Naive thymus-derived CD8-positive, alpha-beta T cell (primary cell): Measurements from ENCODE around the gene SCAMP2. TPM values are rescaled to one million over a fixed set of nuclear protein-coding genes. Genes with fewer than 3 reads are reported as not detected.
"Not testable (repeated sequence)": the region's sequence is repeated elsewhere in the genome, so short reads cannot be mapped to it uniquely, and the experiment has no call there.

Experiments used
- ATAC-seq, 2 donors: fragments of 150-1000 bp; cut with Tn5 transposase in 1 of 2; sonication (Bioruptor Pico), chemical (Tn5 transposase) in 1 of 2; 1 replicate in 1 of 2; 2 replicates in 1 of 2; pipeline ENCODE4 v1.10.0; 2021; ENCODE audit warnings: mild to moderate bottlenecking in 2 of 2, moderate library complexity in 2 of 2
- POLR2A ChIA-PET: fragments of 350-600 bp; sonication (Branson Sonifier 250); formaldehyde crosslinking; loops from one replicate; lab custom pipeline; 2021; ENCODE audit warnings: antibody characterized with exemption; lab: Charles Lee
- DNase-seq, 10 donors: peaks; one replicate each; pipeline versions ENCODE4 v3.0.0 to v3.0.0-alpha.2; 2020 to 2022
- H3K27ac Mint-ChIP-seq, 10 donors: one replicate each; pipeline ENCODE4 v1.8.0; 2020 to 2022; ENCODE audit warnings: mild to moderate bottlenecking in 10 of 10, mixed read lengths in 10 of 10, moderate library complexity in 4 of 10, inconsistent platforms in 1 of 10
- H3K27me3 Mint-ChIP-seq, 5 donors: one replicate each; pipeline ENCODE4 v1.8.0; 2021 to 2022; ENCODE audit warnings: mixed read lengths in 5 of 5
- H3K36me3 Mint-ChIP-seq, 3 donors: one replicate each; pipeline ENCODE4 v1.8.0; 2020 to 2022; ENCODE audit warnings: mixed read lengths in 3 of 3, mild to moderate bottlenecking in 2 of 3, inconsistent platforms in 1 of 3
- H3K4me1 Mint-ChIP-seq, 4 donors: one replicate each; pipeline ENCODE4 v1.8.0; 2021 to 2022; ENCODE audit warnings: mixed read lengths in 4 of 4
- H3K4me3 Mint-ChIP-seq, 10 donors: one replicate each; pipeline ENCODE4 v1.8.0; 2020 to 2022; ENCODE audit warnings: mild to moderate bottlenecking in 10 of 10, mixed read lengths in 10 of 10, moderate library complexity in 6 of 10, inconsistent platforms in 1 of 10
- H3K9me3 Mint-ChIP-seq, 9 donors: one replicate each; pipeline ENCODE4 v1.8.0; 2020 to 2022; ENCODE audit warnings: mixed read lengths in 9 of 9, mild to moderate bottlenecking in 3 of 9, inconsistent platforms in 1 of 9, moderate library complexity in 1 of 9
- polyA plus RNA-seq, 3 donors: library from polyadenylated mRNA; unstranded; fragments of 300-500 nt; fragmentation: Illumina TruSeq; gene quantifications; one replicate each; pipeline ENCODE4 v1.2.3, GENCODE V29; 2021
- total RNA-seq, 8 experiments: library from RNA in 2 of 8; stranded (reverse) in 2 of 8; gene quantifications; one replicate each; pipeline ENCODE4 v1.2.3 and lab custom pipeline; 2021 to 2026

SCAMP2 gene
- total and polyA plus RNA-seq, 5 experiments from 2014 or later, result 109 to 121 (median 117) TPM

- DNase-seq, result no peak
- Mint-ChIP-seq H3K27me3 (no peaks in the 10 kb centered on the region), H3K36me3 (peaks cover 5 to 9% (median 6%) of the 10 kb centered on the region in 3 donors), H3K4me3 (peak overlapping the region; percentile 82 to 96 (median 89)), H3K9me3 (no peaks in the 10 kb centered on the region), H3K27ac (peak overlapping the region; percentile 87 to 97 (median 92)), H3K4me1 (peaks cover 17 to 57% (median 56%) of the 10 kb centered on the region in 4 donors)
- ATAC-seq, result no peak
- POLR2A ChIA-PET, result interaction anchor here (1.4 to 2.6 kb wide), 4 partner anchors 16 to 46 kb away, joined by 5 to 16 read pairs (median 12); partner anchors contain the start of gene FAM219B
Observed at GRCh38 chr15:74890665-74890960, 17.4 kb upstream of the SCAMP2 start.

DNA sequence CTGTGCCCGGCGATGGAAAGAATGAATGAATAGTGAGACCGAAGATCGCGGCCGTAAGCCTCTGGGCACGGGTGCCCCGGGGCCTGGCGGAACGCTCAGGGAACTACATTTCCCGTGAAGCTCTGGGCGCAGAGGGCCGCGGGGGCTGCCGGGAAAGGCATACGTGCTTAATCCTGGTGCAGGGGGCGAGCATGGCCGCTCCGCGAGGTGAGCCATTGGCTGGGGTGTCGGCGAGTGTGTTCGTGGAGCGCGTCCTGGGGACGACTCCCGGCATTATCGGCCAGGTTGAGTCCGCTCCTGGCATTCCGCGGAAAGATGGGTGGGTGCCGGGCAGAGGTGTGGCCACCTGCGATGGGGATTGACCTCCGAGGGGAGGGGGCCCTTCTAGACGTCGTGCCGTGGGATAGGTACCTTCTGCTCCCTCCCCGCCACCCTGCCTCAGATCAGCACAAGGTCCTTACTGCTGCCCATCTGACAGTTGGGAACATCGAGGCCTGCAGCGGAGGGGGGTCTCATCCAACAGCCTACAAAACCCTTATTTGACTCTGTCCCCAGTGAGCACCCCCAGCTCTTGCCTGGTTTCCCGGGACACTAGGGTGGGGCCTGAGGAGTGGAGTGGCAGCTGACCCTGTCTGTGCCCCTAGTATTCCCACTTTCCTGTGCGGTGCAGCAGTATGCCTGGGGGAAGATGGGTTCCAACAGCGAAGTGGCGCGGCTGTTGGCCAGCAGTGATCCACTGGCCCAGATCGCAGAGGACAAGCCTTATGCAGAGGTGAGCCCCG is 16.9 kb upstream of the SCAMP2 start, which contains the start of gene MPI:
TSS of gene MPI (plus strand) at position 160 of the 782 bp plus-strand sequence. CDS start at position 192, 32 bp downstream.
- H3K36me3 Mint-ChIP-seq, result peaks cover 2 to 8% (median 6%) of the 10 kb centered on the region in 3 donors
- H3K9me3 Mint-ChIP-seq, result no peaks in the 10 kb centered on the region
- H3K27ac Mint-ChIP-seq, result peak within 1 kb of the TSS; percentile 87 to 97 (median 92)
- peaks cover 17 to 54% (median 54%) of the 10 kb centered on the region in 4 donors for H3K4me1 Mint-ChIP-seq
- H3K4me3 Mint-ChIP-seq, result peak within 1 kb of the TSS; percentile 82 to 96 (median 89)
- ATAC-seq (peak; percentile 95 to 97), DNase-seq (peak; percentile 74 to 91 (median 80))
- H3K27me3 Mint-ChIP-seq, result no peaks in the 10 kb centered on the region
- POLR2A ChIA-PET, result interaction anchor here (0.8 to 2.6 kb wide), 14 partner anchors 9 to 113 kb away, joined by 3 to 16 read pairs (median 6); partner anchors contain the start of genes CSK and FAM219B

DNA sequence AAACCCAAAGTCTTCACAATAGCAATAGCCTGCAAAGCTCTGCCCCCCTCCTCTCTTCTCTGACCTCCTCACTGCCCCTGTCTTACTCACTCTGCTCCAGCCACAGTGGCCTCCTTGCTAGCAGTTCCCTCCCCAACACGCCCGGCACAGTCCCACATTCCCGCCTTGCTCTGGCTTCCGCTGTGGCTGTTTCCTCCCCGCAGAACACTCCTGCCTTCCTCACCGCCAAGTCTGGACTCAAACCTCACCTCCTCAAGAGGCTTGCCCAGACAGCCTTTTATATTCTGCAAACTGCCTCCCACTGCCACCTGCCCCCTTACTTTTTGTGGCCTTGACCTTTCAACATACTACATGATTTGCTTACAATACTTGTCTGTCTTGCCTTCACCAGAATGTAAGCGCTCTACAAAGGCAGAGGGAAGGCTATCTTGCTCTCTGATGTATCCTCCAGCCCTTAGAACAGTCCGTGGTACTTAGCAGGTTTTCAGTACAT is 16.3 kb upstream of the SCAMP2 start:
- Mint-ChIP-seq H3K36me3 (peaks cover 2 to 8% (median 6%) of the 10 kb centered on the region in 3 donors), H3K27ac (peak overlapping the region; percentile 87 to 97 (median 92)), H3K4me1 (peaks cover 17 to 57% (median 53%) of the 10 kb centered on the region in 4 donors), H3K4me3 (peak overlapping the region; percentile 82 to 96 (median 89)), H3K27me3 (no peaks in the 10 kb centered on the region), H3K9me3 (no peaks in the 10 kb centered on the region)
- POLR2A ChIA-PET, result interaction anchor here (0.8 to 2.6 kb wide), 14 partner anchors 10 to 112 kb away, joined by 3 to 16 read pairs (median 5); partner anchors contain the start of genes CSK and FAM219B
- peak; percentile 19 to 27 for ATAC-seq
- no peak for DNase-seq

- ATAC-seq (no peak), DNase-seq (no peak)
- no peaks in the 10 kb centered on the region for H3K27me3 Mint-ChIP-seq
- POLR2A ChIA-PET, result interaction anchor here (1.0 to 2.6 kb wide), 7 partner anchors 11 to 44 kb away, joined by 3 to 16 read pairs (median 11); partner anchors contain the start of gene FAM219B
- H3K4me1 Mint-ChIP-seq, result peaks cover 17 to 58% (median 50%) of the 10 kb centered on the region in 4 donors
- peaks cover 2 to 6% (median 4%) of the 10 kb centered on the region in 3 donors for H3K36me3 Mint-ChIP-seq
- peak overlapping the region in 5 of 10 donors; percentile 84 to 96 (median 89) for H3K4me3 Mint-ChIP-seq
- H3K9me3 Mint-ChIP-seq, result no peaks in the 10 kb centered on the region
- H3K27ac Mint-ChIP-seq, result peak overlapping the region in 6 of 10 donors; percentile 28 to 92 (median 66)
Observed at GRCh38 chr15:74888716-74889115, 15.6 kb upstream of the SCAMP2 start.

GRCh38 chr15:74887537-74888193 is 14.5 kb upstream of the SCAMP2 start:
- not testable (repeated sequence) for H3K4me3 Mint-ChIP-seq, H3K9me3 Mint-ChIP-seq, H3K27me3 Mint-ChIP-seq, H3K36me3 Mint-ChIP-seq, ATAC-seq, DNase-seq
- H3K4me1 Mint-ChIP-seq, result peaks cover 12 to 50% (median 40%) of the 10 kb centered on the region in 4 donors
- H3K27ac Mint-ChIP-seq, result peak overlapping the region in 1 of 10 donors; percentile 75
- POLR2A ChIA-PET, result interaction anchor here (0.7 to 1.0 kb wide), 2 partner anchors 45 to 322 kb away, joined by 3 read pairs; partner anchors contain the start of gene ULK3

DNA sequence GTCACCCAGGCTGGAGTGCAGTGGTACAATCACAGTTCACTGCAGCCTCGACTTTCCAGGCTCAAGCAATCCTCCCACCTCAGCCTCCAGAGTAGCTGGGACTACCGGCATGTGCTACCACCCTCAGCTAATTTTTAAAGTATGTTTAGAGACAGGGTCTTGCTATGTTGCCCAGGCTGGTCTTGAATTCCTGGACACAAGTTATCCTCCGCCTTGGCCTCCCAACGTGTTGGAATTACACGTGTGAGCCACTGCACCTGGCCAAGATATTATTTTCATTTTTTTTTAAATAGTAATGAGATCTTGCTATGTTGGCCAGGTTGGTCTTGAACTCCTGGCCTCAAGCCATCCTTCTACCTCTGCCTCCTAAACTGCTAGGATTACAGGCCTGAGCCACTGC is 12.3 kb upstream of the SCAMP2 start:
- H3K27ac Mint-ChIP-seq, result no peak overlapping the region
- POLR2A ChIA-PET, result no interaction called here
- H3K27me3 Mint-ChIP-seq, result peaks cover 0 to 4% (median 0%) of the 10 kb centered on the region in 5 donors
- no peak overlapping the region for H3K4me3 Mint-ChIP-seq
- no peaks in the 10 kb centered on the region for H3K36me3 Mint-ChIP-seq
- no peak for ATAC-seq
- no peaks in the 10 kb centered on the region for H3K9me3 Mint-ChIP-seq
- no peak for DNase-seq
- peaks cover 11 to 34% (median 19%) of the 10 kb centered on the region in 4 donors for H3K4me1 Mint-ChIP-seq

GRCh38 chr15:74884428-74885223 is 11.5 kb upstream of the SCAMP2 start:
- no peak for DNase-seq
- H3K4me3 Mint-ChIP-seq, result no peak overlapping the region
- ATAC-seq, result no peak
- POLR2A ChIA-PET, result interaction anchor here (0.5 kb wide), 1 partner anchor 54 kb away, joined by 3 read pairs; no protein-coding TSS in a partner anchor
- H3K4me1 Mint-ChIP-seq, result peaks cover 5 to 25% (median 12%) of the 10 kb centered on the region in 4 donors
- no peaks in the 10 kb centered on the region for H3K9me3 Mint-ChIP-seq
- H3K27ac Mint-ChIP-seq, result no peak overlapping the region
- H3K36me3 Mint-ChIP-seq, result no peaks in the 10 kb centered on the region
- H3K27me3 Mint-ChIP-seq, result peaks cover 0 to 4% (median 0%) of the 10 kb centered on the region in 5 donors

GRCh38 chr15:74882528-74882927 is 9.4 kb upstream of the SCAMP2 start:
- ATAC-seq (no peak), DNase-seq (no peak)
- Mint-ChIP-seq H3K4me1 (peaks cover 0 to 15% (median under 1%) of the 10 kb centered on the region in 4 donors), H3K36me3 (no peaks in the 10 kb centered on the region), H3K9me3 (no peaks in the 10 kb centered on the region), H3K27me3 (peaks cover 0 to 4% (median 0%) of the 10 kb centered on the region in 5 donors), H3K27ac (no peak overlapping the region), H3K4me3 (no peak overlapping the region)
- POLR2A ChIA-PET, result interaction anchor here (1.0 to 1.2 kb wide), 2 partner anchors 11 to 38 kb away, joined by 3 to 5 read pairs; no protein-coding TSS in a partner anchor

- DNase-seq, result no peak
- Mint-ChIP-seq H3K36me3 (no peaks in the 10 kb centered on the region), H3K4me1 (peaks cover 0 to 9% (median 4%) of the 10 kb centered on the region in 4 donors), H3K27ac (no peak overlapping the region), H3K4me3 (no peak overlapping the region), H3K9me3 (no peaks in the 10 kb centered on the region), H3K27me3 (peaks cover 0 to 4% (median 0%) of the 10 kb centered on the region in 5 donors)
- POLR2A ChIA-PET, result interaction anchor here (0.7 to 0.8 kb wide), 2 partner anchors 14 to 18 kb away, joined by 3 to 5 read pairs; no protein-coding TSS in a partner anchor
- no peak for ATAC-seq
Observed at GRCh38 chr15:74878273-74878672, 5.1 kb upstream of the SCAMP2 start.

- peak in 1 of 10 donors; percentile 12 for DNase-seq
- H3K4me1 Mint-ChIP-seq, result peaks cover 15 to 49% (median 39%) of the 10 kb centered on the region in 4 donors
Observed at GRCh38 chr15:74873756-74874424, 725 bp upstream of the SCAMP2 start.

GRCh38 chr15:74872702-74873035 is 496 bp downstream of the SCAMP2 start:
- POLR2A ChIA-PET, result interaction anchor here (1.0 to 7.3 kb wide), 4 partner anchors 15 to 96 kb away, joined by 4 to 68 read pairs (median 9); partner anchors contain the start of gene ULK3
- H3K27me3 Mint-ChIP-seq, result no peaks in the 10 kb centered on the region
- peaks cover 21 to 61% (median 51%) of the 10 kb centered on the region in 4 donors for H3K4me1 Mint-ChIP-seq
- H3K4me3 Mint-ChIP-seq, result peak overlapping the region; percentile 94 to 100 (median 98)
- peak overlapping the region; percentile 90 to 99 (median 94) for H3K27ac Mint-ChIP-seq
- DNase-seq (no peak), ATAC-seq (no peak)
- H3K9me3 Mint-ChIP-seq, result no peaks in the 10 kb centered on the region
- peaks cover 0 to 20% (median 0%) of the 10 kb centered on the region in 3 donors for H3K36me3 Mint-ChIP-seq

More at GRCh38 chr15:74873756-74874424, 725 bp upstream of the SCAMP2 start:
- H3K9me3 Mint-ChIP-seq, result no peaks in the 10 kb centered on the region
- peak overlapping the region; percentile 83 to 99 (median 96) for H3K27ac Mint-ChIP-seq
- peaks cover 0 to 12% (median 0%) of the 10 kb centered on the region in 3 donors for H3K36me3 Mint-ChIP-seq
- H3K4me3 Mint-ChIP-seq, result peak overlapping the region; percentile 94 to 100 (median 98)
- POLR2A ChIA-PET, result interaction anchor here (0.7 to 7.3 kb wide), 9 partner anchors 16 to 285 kb away, joined by 3 to 68 read pairs (median 4); partner anchors contain the start of genes FAM219B and ULK3
- no peaks in the 10 kb centered on the region for H3K27me3 Mint-ChIP-seq
- ATAC-seq, result peak; percentile 3 to 10
